Hippocampal formation (tissue), 2 donors: ENCODE results near the gene KATNB1.
"Not testable (repeated sequence)": the region's sequence is repeated elsewhere in the genome, so short reads cannot be mapped to it uniquely, and the experiment has no call there.

Experiments used
- DNase-seq, 2 donors: peaks; one replicate each; lab custom pipeline; 2025; lab: John Stamatoyannopoulos, UW

The KATNB1 gene

GRCh38 chr16:57791893-57792461, 56.4 kb downstream of the KATNB1 start:
- no peak for DNase-seq

DNA sequence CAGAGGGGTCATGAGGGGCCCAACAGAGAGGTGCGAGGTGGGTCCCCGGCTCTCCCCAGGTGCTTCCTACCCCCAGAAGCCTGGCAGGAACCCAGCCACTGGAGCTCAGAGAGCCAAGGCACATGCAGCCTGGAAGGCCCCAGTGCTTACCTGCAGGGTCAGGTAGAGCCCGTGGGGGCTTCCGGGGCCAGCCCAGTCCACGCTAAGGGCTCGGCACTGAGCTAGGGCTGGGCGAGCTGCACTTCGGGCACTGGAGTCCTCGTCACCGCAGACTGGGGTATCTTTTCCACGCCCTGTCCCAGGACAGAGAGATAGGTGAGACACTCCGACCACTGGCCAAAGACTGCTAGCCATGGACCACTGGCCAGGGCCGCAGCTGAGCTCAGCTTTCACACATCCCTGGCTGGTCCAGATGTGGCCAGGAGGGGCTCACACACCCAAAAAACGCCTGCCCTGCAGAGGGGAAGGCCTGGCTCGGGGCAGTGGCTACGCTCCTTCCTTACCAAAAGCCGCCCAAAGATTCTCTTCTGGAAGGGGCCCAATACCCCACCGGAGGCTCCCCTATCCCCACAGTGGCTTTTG, 59.4 kb downstream of the KATNB1 start:
- no peak for DNase-seq

DNA sequence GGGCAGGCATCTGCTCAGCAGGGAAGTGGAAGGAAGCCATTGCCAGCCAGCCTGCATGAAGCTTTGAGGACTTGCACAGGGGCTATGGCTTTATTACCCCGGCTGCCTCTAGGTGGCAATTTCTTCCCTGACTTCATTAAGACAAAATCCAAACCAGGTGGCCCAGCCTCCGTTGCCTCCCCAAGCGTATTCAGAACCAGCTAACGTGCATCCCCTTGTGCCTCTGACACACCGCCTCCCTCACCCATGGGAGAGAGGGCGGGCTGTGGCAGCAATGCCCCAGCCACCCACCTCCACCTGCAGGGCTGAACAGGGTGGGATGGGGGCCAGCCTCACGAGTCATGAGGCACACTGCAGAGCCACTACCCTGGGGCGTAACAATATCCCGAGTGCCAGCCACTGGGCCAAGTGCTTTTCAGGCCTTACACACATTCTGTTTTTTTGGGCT, 59.9 kb downstream of the KATNB1 start:
- peak in 1 of 2 donors; percentile 15 for DNase-seq

GRCh38 chr16:57796014-57796413, 60.4 kb downstream of the KATNB1 start:
- not testable (repeated sequence) for DNase-seq

- DNase-seq: no peak
These were observed 61.6 kb downstream of the KATNB1 start for GRCh38 chr16:57797216-57797525.

DNA sequence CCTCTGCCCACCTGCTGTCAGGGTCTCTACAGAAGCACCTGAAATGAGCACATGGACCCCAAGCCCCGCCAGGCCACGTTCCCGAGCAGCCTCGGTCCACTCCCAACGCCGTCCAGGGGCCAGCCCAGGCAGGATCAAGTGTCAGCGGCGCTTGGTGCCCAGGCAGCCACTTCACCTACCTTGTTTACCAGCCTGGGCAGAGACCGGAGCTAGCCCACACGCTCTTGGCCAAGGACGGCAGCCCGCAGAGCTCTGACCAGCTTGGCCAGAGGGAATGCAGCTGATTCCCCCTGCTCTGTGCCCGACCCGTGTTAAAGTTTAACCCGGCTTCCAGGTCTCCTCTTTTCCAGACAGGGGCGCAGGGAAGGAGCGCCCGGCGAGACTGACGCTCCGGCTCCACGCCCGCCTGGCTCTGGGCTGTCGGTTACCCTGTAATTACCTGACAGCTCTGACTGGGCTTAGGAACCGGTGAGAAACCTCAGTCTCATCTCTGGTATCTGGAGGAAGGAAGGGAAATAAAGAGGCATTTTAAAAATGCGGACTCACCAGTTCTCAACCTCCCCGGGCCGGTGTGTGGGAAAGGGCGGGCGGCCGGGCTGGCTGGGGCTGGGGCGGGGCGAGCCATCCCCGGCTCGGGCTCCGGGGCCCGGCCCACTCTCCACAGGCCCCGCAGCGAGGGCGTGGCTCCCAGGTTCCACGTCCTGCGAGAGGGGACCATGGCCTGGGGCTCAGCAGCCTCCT, 62.1 kb downstream of the KATNB1 start:
- DNase-seq: no peak

- no peak for DNase-seq
These were observed 62.8 kb downstream of the KATNB1 start for GRCh38 chr16:57798267-57798810.

DNA sequence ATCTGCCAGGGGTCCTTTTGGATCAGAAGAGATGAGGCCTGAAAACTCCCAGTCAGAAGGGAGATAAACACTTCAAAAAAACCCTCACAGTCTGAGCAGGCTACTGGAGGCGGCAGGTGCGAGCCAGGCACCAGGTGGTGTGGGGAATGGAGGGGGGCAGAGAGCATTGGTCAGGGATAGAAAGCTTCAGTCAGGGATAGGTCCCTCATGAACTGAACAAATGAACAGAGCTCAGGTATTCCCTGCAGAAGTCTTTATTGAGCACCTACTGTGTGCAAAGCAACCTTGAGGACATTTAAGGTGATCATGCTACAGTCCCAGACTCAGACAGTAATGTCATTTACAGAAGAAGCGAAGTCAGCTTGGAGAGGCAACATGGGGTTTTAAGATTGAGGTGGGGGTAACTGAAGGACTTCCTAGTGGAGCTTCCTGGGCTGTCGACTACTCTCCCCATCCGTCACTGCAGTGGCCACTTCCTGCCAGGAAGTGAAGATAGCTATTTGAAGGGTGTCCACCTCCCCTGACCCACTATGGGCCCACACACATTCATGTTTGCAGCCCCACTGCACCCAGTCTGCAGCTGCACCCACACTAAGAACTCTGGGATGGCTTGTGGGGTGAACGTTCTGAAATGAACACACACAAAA, 63.5 kb downstream of the KATNB1 start:
- no peak for DNase-seq

DNA sequence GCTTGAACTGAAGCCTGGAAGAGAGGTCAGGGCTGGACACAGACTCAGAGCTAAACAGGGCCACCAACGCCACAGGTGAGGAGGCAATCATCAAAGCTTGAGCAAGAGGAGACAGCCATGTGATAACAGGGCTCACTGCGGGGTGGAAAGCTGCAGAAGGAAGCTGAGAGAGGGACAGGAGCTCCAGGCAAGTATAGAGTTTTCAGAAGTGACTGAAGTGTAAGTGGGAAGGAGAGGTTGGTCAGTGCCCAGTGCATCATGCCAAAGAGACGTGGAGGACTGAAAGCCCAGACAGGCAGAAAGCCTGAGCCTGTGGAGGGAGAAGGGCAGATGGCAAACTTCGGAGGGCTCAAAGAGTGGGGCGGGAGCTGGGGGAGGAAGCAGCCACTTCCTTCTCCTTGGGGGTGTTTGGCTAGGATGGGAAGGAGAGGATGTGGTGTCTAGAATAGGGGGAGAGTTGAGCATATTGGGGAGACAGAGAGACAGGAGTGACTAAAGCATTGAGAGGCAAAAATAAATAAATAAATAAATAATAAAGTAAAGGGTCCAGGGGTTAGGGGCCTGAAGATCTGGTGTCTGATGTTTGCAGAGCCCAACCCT, 64.1 kb downstream of the KATNB1 start:
- DNase-seq: no peak

DNA sequence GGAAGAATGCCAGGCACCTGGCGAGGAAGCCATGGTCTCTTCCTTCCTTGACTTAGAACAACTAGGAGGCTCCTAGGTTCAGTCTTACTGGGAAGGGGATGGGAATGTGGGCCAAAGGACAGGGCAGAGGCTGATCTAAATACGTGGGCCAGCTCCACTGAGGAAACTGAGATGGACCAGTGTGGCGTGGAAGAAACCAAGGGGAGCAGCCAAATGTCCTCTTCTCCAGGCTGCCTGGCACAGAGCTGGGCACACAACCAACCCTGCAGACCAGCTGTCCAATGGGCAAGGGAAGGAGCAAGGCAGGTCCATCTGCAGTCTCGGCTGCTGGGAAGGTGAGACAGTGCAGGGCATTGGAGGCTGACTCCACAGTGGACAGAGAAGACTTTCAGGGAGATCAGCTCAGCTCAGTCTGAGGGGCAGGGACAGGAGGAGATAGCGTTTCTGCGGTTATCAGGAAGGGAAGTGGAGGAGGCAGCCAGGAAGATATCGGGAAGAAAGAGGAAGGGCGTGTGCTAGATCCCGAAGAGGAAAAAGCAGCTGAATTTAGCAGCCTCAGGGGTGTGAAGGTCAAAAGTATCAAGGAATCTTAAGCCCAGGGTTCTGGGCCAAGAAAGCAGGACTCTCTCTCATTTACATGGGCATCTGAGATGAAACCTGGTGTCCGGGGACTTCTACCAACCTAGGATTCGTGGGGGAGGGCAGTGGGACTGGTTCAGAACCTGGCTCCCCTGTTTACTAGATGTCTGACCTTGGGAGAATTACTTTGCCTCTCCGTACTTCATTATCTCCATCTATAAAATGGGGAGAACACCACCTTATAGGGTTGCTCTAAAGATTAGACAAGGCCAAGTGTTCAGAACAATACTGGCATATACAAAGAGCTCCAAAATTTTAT, 64.9 kb downstream of the KATNB1 start:
- DNase-seq: no peak

- no peak for DNase-seq
These were observed 65.7 kb downstream of the KATNB1 start for GRCh38 chr16:57801098-57801808.

DNA sequence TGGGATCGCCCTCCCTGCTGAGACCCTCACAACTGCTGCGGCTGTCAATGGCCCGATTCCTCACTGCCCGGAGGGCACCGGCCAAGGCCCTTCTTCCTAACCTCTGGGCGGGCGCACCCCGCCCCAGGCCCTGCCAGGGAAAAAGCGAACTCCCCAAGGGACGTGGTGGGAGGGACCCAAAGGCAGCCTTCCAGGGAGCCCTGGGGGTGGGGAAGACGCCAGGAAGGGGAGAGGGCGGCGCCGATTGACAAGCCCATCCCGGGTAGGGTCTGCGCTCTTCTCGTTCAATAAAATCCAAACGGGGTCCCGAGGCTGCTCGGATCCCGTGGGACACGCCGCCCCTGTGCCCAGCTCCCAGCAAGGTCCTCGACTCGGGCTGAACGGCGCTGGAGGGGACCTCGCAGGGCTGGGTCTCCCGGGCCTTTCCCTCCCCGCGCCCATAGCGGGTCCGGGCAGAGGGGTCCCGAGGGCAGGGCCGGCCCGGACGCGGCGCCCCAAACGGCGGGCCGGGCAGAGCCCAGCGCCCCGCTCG, 66.3 kb downstream of the KATNB1 start:
- DNase-seq: no peak

DNA sequence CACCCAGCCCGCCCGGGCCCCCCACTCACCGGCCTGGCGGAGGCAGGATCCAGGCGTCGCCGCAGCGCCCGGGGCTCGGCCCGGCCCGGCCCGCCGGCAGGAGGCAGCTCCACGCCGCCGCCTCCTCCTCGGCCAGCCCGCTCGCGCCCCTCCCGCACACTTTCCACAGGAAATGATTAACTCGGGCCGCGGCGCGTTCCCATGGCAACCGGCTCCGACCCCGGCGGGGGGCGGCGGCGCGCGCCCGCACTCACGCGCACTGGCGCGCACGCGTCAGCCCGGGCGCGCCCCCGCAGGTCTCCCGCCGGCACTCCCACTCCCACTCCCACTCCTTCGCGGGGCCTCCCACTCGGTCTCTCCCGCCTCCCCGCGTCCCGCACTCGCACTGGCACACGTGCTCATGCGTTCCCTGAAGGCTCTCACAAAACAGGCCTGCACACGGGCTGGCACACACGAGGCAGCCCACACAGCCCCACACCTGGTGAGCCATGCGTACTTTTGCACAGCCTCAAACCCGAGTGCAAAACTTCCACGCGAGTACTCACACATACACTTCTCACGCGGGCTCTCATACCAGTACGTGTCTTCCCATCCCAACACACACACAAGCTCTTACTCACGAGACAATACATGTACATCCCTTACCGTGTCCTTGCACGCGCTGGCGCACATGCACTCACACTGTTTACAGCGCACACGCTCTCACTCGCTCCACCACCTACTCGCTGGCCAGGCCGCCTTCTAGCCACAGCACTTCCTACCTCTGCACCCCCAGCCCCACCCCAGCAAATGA, 67.0 kb downstream of the KATNB1 start, which contains the start of gene KIFC3:
KIFC3 (minus strand) TSS at position 151 of the 793 bp plus-strand sequence. CDS start 4,248 bp downstream, outside the sequence.
- peak; percentile 61 to 80 for DNase-seq

- DNase-seq: peak; percentile 80 to 82
These were observed 67.8 kb downstream of the KATNB1 start for GRCh38 chr16:57803134-57803990.

GRCh38 chr16:57804111-57804837, 68.7 kb downstream of the KATNB1 start:
- DNase-seq: peak in 1 of 2 donors; percentile 49

GRCh38 chr16:57805176-57805575, 69.6 kb downstream of the KATNB1 start:
- DNase-seq: no peak
